BLaER1 treated with 17β-estradiol and CSF1 and Interleukin-3, amounts not matched to agents 10 nM and 100 nM (cell line): Measurements from ENCODE around the gene CYB5R3.
"Not testable (repeated sequence)": the region's sequence is repeated elsewhere in the genome, so short reads cannot be mapped to it uniquely, and the experiment has no call there.

Experiments used
- H3K27ac ChIP-seq, 11 experiments: shearing (Covaris generic); formaldehyde crosslinking; 2 replicates each; pipeline ENCODE4 v1.8.1; 2022
- H3K27me3 ChIP-seq, 11 experiments: shearing (Covaris generic); formaldehyde crosslinking; 2 replicates each; pipeline ENCODE4 v1.8.1; 2022
- H3K36me3 ChIP-seq, 11 experiments: shearing (Covaris generic); formaldehyde crosslinking; 2 replicates each; pipeline ENCODE4 v1.8.1; 2022
- H3K4me1 ChIP-seq, 10 experiments: shearing (Covaris generic); formaldehyde crosslinking; 2 replicates each; pipeline ENCODE4 v1.8.1; 2022
- H3K4me2 ChIP-seq, 11 experiments: shearing (Covaris generic); formaldehyde crosslinking; 2 replicates each; pipeline ENCODE4 v1.8.1; 2022
- H3K4me3 ChIP-seq, 10 experiments: shearing (Covaris generic); formaldehyde crosslinking; 2 replicates each; pipeline ENCODE4 v1.8.1; 2022
- H3K9ac ChIP-seq, 11 experiments: shearing (Covaris generic); formaldehyde crosslinking; 2 replicates each; pipeline ENCODE4 v1.8.1; 2022
- H3K9me3 ChIP-seq, 11 experiments: shearing (Covaris generic); formaldehyde crosslinking; replicated peaks in 1 of 11; 2 replicates each; pipeline ENCODE4 v1.8.1; 2022
- H4K20me1 ChIP-seq, 11 experiments: shearing (Covaris generic); formaldehyde crosslinking; 2 replicates each; pipeline ENCODE4 v1.8.1; 2022
- Cebpa-rat ChIP-seq, 11 experiments: shearing (Covaris generic); IDR thresholded peaks; 2 replicates each; pipeline ENCODE4 v1.8.1; 2022

CYB5R3 gene

GRCh38 chr22:42611051-42611450 is 38.1 kb downstream of the CYB5R3 start:
- no peak overlapping the region for H3K4me3 ChIP-seq
- 0 out of 22 replicates have a peak overlapping the region, but pooled peaks of 2 of the 11 experiments have one; percentile 26 to 41 for H3K27ac ChIP-seq
- H3K36me3 ChIP-seq, result peaks cover 30 to 74% (median 64%) of the 10 kb centered on the region in 11 experiments
- TF ChIP-seq Cebpa-rat (IDR thresholded peaks at IDR 0.05), result no peak
- H3K27me3 ChIP-seq, result no peaks in the 10 kb centered on the region
- H3K4me1 ChIP-seq, result peaks cover 42 to 58% (median 52%) of the 10 kb centered on the region in 10 experiments
- peaks cover 75 to 82% (median 77%) of the 10 kb centered on the region in 11 experiments for H4K20me1 ChIP-seq
- peak overlapping the region in 2 of 11 experiments; percentile 26 to 33; a peak in 3 of 22 replicates for H3K9ac ChIP-seq
- peaks cover 0 to 20% (median 4%) of the 10 kb centered on the region in 11 experiments; a peak in 8 of 22 replicates for H3K9me3 ChIP-seq
- peak overlapping the region; percentile 9 to 98 (median 77); a peak in 17 of 22 replicates for H3K4me2 ChIP-seq

- no peak for TF ChIP-seq Cebpa-rat (IDR thresholded peaks at IDR 0.05)
- H3K9me3 ChIP-seq, result peaks cover 0 to 20% (median 4%) of the 10 kb centered on the region in 11 experiments; a peak in 8 of 22 replicates
- peak overlapping the region; percentile 10 to 66 (median 45); a peak in 13 of 22 replicates for H3K9ac ChIP-seq
- H4K20me1 ChIP-seq, result peaks cover 84 to 91% (median 86%) of the 10 kb centered on the region in 11 experiments
- H3K36me3 ChIP-seq, result peaks cover 39 to 82% (median 72%) of the 10 kb centered on the region in 11 experiments
- H3K4me3 ChIP-seq, result no peak overlapping the region
- H3K4me1 ChIP-seq, result peaks cover 35 to 51% (median 46%) of the 10 kb centered on the region in 10 experiments
- peak overlapping the region in 9 of 11 experiments; percentile 22 to 54 (median 31); a peak in 14 of 22 replicates for H3K27ac ChIP-seq
- peak overlapping the region in 10 of 11 experiments; percentile 18 to 85 (median 72); a peak in 20 of 22 replicates for H3K4me2 ChIP-seq
- no peaks in the 10 kb centered on the region for H3K27me3 ChIP-seq
Measured at GRCh38 chr22:42610186-42610585, 39.0 kb downstream of the CYB5R3 start.

- H4K20me1 ChIP-seq, result peaks cover 96 to 100% (median 99%) of the 10 kb centered on the region in 11 experiments
Measured at GRCh38 chr22:42608823-42609361, 40.3 kb downstream of the CYB5R3 start.

GRCh38 chr22:42608136-42608822 is 40.9 kb downstream of the CYB5R3 start:
- H3K9me3 ChIP-seq, result peaks cover 0 to 20% (median 4%) of the 10 kb centered on the region in 11 experiments; a peak in 8 of 22 replicates
- no peak overlapping the region for H3K27ac ChIP-seq
- TF ChIP-seq Cebpa-rat (IDR thresholded peaks at IDR 0.05), result no peak
- no peaks in the 10 kb centered on the region for H3K27me3 ChIP-seq
- H4K20me1 ChIP-seq, result peaks cover 99 to 100% (median 100%) of the 10 kb centered on the region in 11 experiments
- H3K9ac ChIP-seq, result no peak overlapping the region
- H3K4me1 ChIP-seq, result peaks cover 31 to 50% (median 43%) of the 10 kb centered on the region in 10 experiments
- no peak overlapping the region for H3K4me3 ChIP-seq
- no peak overlapping the region for H3K4me2 ChIP-seq
- peaks cover 56 to 100% (median 91%) of the 10 kb centered on the region in 11 experiments for H3K36me3 ChIP-seq

More at GRCh38 chr22:42608823-42609361, 40.3 kb downstream of the CYB5R3 start:
- Histone ChIP-seq H3K4me2 (peak overlapping the region in 4 of 11 experiments; percentile 8 to 77 (median 34); a peak in 3 of 22 replicates), H3K9ac (peak overlapping the region in 3 of 11 experiments; percentile 12 to 39 (median 19); a peak in 3 of 22 replicates), H3K36me3 (peaks cover 52 to 95% (median 85%) of the 10 kb centered on the region in 11 experiments), H3K4me3 (no peak overlapping the region), H3K9me3 (peaks cover 0 to 20% (median 4%) of the 10 kb centered on the region in 11 experiments; a peak in 8 of 22 replicates), H3K27me3 (no peaks in the 10 kb centered on the region), H3K4me1 (peaks cover 35 to 54% (median 46%) of the 10 kb centered on the region in 10 experiments), H3K27ac (peak overlapping the region in 2 of 11 experiments; percentile 4 to 41; a peak in 2 of 22 replicates)
- no peak for TF ChIP-seq Cebpa-rat (IDR thresholded peaks at IDR 0.05)

DNA sequence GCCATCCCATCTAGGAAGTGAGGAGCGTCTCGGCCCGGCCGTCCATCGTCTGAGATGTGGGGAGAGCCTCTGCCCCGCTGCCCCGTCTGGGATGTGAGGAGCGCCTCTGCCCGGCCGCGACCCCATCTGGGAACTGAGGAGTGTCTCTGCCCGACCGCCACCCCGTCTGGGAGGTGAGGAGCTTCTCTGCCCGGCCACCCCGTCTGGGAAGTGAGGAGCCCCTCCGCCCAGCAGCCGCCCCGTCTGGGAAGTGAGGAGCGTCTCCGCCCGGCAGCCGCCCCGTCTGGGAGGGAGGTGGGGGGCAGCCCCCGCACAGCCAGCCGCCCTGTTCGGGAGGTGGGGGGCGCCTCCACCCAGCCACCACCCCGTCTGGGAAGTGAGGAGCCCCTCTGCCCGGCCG is 41.6 kb downstream of the CYB5R3 start:
- not testable (repeated sequence) for H3K4me2 ChIP-seq, H3K4me3 ChIP-seq, H3K27me3 ChIP-seq, H3K9ac ChIP-seq, H3K27ac ChIP-seq
- Histone ChIP-seq H3K36me3 (peaks cover 63 to 100% (median 98%) of the 10 kb centered on the region in 11 experiments), H4K20me1 (peaks cover 99 to 100% (median 100%) of the 10 kb centered on the region in 11 experiments), H3K9me3 (peaks cover 0 to 20% (median 4%) of the 10 kb centered on the region in 11 experiments; a peak in 8 of 22 replicates), H3K4me1 (peaks cover 25 to 44% (median 36%) of the 10 kb centered on the region in 10 experiments)

DNA sequence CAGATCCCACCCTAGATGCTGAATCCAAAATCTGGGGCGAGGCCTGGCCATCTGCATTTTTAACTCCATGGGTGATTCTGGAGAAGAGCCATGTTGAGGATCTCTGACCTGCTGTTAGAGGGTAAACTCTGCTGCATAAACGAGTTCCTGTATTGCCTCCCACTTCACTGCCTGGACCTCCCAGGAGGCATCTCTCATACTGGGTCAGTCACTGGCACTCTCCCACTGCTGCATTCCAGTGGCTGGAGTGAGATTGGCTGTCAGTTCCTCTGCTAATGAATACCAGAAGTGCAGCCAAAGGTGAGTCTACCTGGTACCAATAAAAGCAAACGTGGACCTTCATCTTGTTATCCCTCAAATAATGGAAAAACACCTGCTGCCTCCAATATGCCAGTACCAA is 44.8 kb downstream of the CYB5R3 start:
- Histone ChIP-seq H3K4me3 (no peak overlapping the region), H3K27me3 (no peaks in the 10 kb centered on the region), H3K9ac (no peak overlapping the region), H3K27ac (no peak overlapping the region), H3K4me1 (peaks cover 0 to 12% (median 5%) of the 10 kb centered on the region in 10 experiments; a peak in 10 of 20 replicates), H3K9me3 (peaks cover 0 to 20% (median 4%) of the 10 kb centered on the region in 11 experiments; a peak in 8 of 22 replicates), H4K20me1 (peaks cover 88 to 100% (median 100%) of the 10 kb centered on the region in 11 experiments), H3K36me3 (peaks cover 80 to 100% (median 100%) of the 10 kb centered on the region in 11 experiments), H3K4me2 (no peak overlapping the region)
- no peak for TF ChIP-seq Cebpa-rat (IDR thresholded peaks at IDR 0.05)

DNA sequence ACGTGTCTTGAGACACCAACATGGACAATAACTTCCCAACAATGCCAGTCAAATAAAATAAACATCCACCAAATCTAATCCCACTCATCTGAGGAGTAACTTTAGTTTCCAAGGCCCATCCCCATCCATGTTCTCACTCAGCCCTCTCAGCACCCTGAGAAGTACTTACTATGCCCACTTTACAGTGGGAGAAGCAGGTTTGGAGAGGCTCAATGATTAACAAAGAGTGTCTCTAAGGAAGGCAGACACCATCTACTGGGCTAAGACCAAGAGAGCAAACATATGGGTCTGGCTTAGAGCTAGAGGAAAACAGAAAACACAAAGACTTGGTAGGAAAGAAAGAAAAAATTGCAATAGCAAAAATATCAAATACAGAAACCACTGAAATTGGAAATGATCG is 45.8 kb downstream of the CYB5R3 start:
- Histone ChIP-seq H3K27ac (no peak overlapping the region), H4K20me1 (peaks cover 86 to 100% (median 100%) of the 10 kb centered on the region in 11 experiments)
- TF ChIP-seq Cebpa-rat (IDR thresholded peaks at IDR 0.05), result no peak

DNA sequence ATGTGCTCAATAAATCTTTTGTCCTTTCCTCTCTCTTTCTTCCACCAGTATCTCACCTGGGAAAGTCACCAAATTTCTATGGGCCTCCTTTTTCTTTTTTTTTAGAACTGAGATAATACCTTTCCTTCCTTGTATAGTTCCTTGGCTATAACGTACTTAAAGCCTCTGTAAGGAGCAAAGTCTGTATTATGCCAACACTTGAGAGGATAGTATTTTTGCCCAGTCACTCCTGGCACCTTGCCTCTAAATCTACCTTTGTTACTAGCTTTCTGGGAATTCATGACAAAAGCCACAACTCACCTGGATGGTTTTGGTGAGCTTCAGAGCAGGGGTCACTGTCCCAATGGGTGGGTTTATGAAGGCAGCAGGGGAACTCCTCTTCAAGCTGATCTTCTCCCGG is 46.7 kb downstream of the CYB5R3 start:
- H3K4me1 ChIP-seq, result peaks cover 0 to 6% (median 0%) of the 10 kb centered on the region in 10 experiments; a peak in 2 of 20 replicates
- no peak overlapping the region for H3K9ac ChIP-seq
- H3K9me3 ChIP-seq, result peaks cover 0 to 1% (median 0%) of the 10 kb centered on the region in 11 experiments; a peak in 2 of 22 replicates
- H4K20me1 ChIP-seq, result peaks cover 85 to 100% (median 100%) of the 10 kb centered on the region in 11 experiments
- TF ChIP-seq Cebpa-rat (IDR thresholded peaks at IDR 0.05), result no peak
- H3K27me3 ChIP-seq, result no peaks in the 10 kb centered on the region
- H3K4me3 ChIP-seq, result no peak overlapping the region
- no peak overlapping the region for H3K27ac ChIP-seq
- H3K36me3 ChIP-seq, result peaks cover 84 to 100% (median 100%) of the 10 kb centered on the region in 11 experiments
- H3K4me2 ChIP-seq, result no peak overlapping the region

More for the DNA sequence above, 45.8 kb downstream of the CYB5R3 start:
- Histone ChIP-seq H3K9me3 (peaks cover 0 to 11% (median 0%) of the 10 kb centered on the region in 11 experiments; a peak in 6 of 22 replicates), H3K4me1 (peaks cover 0 to 6% (median 0%) of the 10 kb centered on the region in 10 experiments; a peak in 2 of 20 replicates), H3K27me3 (no peaks in the 10 kb centered on the region), H3K9ac (peak overlapping the region in 1 of 11 experiments; percentile 27; a peak in 1 of 22 replicates), H3K36me3 (peaks cover 80 to 100% (median 100%) of the 10 kb centered on the region in 11 experiments), H3K4me2 (no peak overlapping the region), H3K4me3 (no peak overlapping the region)
